B cell (primary cell): ENCODE measurements around the gene S100A1. TPM values are rescaled to one million over a fixed set of nuclear protein-coding genes. Genes with fewer than 3 reads are reported as not detected.

Experiments
- ATAC-seq: fragments of 200-7000 bp; cut with Tn5 transposase; one replicate; pipeline ENCODE4 v1.10.0; 2021; ENCODE audit warnings: low read depth, mild to moderate bottlenecking, moderate number of reproducible peaks, moderate library complexity
- CTCF ChIA-PET: fragments of 350-600 bp; sonication (Branson Sonifier 250); formaldehyde crosslinking; loops from one replicate; lab custom pipeline; 2021; ENCODE audit warnings: antibody characterized with exemption, inconsistent platforms; lab: Charles Lee
- POLR2A ChIA-PET: fragments of 350-600 bp; sonication (Branson Sonifier 250); formaldehyde crosslinking; loops from one replicate; lab custom pipeline; 2021; ENCODE audit warnings: antibody characterized with exemption; lab: Charles Lee
- DNase-seq: peaks from one replicate; pipeline ENCODE4 v3.0.0; 2013
- H2AFZ ChIP-seq: 2 replicates; pipeline ENCODE4 v1.6.1; 2012; ENCODE audit warnings: mild to moderate bottlenecking, low read depth, low read length; ENCODE audit not compliant: insufficient read depth, poor library complexity, severe bottlenecking
- H3K27ac ChIP-seq, 2 donors: 1 replicate in 1 of 2; 2 replicates in 1 of 2; pipeline ENCODE4 v1.5.1; 2012 to 2013; ENCODE audit warnings: low read length in 2 of 2, mild to moderate bottlenecking in 2 of 2, moderate library complexity in 1 of 2
- H3K27me3 ChIP-seq, 4 experiments: fragments of 200-600 bp in 1 of 4; sonication (generic) in 1 of 4; replicated peaks in 1 of 4; 1 replicate in 2 of 4; 2 replicates in 2 of 4; pipeline versions ENCODE4 v1.6.1 to v1.7.0; 2013 to 2016; ENCODE audit warnings: low read length in 3 of 4, mild to moderate bottlenecking in 2 of 4, mixed read lengths in 1 of 4, moderate library complexity in 1 of 4; ENCODE audit not compliant: insufficient read depth in 4 of 4, control insufficient read depth in 3 of 4; ENCODE audit errors: control extremely low read depth in 1 of 4
- H3K36me3 ChIP-seq, 2 experiments: replicated peaks in 1 of 2; 1 replicate in 1 of 2; 2 replicates in 1 of 2; pipeline versions ENCODE4 v1.6.1 to v1.7.1; 2013; ENCODE audit warnings: low read length in 1 of 2; ENCODE audit not compliant: insufficient read depth in 2 of 2, control insufficient read depth in 1 of 2; ENCODE audit errors: control extremely low read depth in 1 of 2, extremely low read depth in 1 of 2
- H3K4me1 ChIP-seq, 2 donors: fragments of 200-600 bp in 1 of 2; sonication (generic) in 1 of 2; 1 replicate in 1 of 2; 2 replicates in 1 of 2; pipeline versions ENCODE4 v1.5.1 to v1.6.1; 2013 to 2017; ENCODE audit warnings: low read length in 2 of 2; ENCODE audit not compliant: control insufficient read depth in 2 of 2, insufficient read depth in 2 of 2
- H3K4me2 ChIP-seq: replicated peaks from 2 replicates; pipeline ENCODE3; 2012; ENCODE audit warnings: mild to moderate bottlenecking, low read depth, low read length; ENCODE audit not compliant: poor library complexity, severe bottlenecking
- H3K4me3 ChIP-seq, 5 experiments: fragments of 200-600 bp in 1 of 5; sonication (generic) in 1 of 5; 1 replicate in 3 of 5; 2 replicates in 2 of 5; pipeline versions ENCODE4 v1.5.1 to v1.7.0; 2011 to 2016; ENCODE audit warnings: low read length in 4 of 5, mild to moderate bottlenecking in 4 of 5, low read depth in 2 of 5, control low read depth in 1 of 5, moderate library complexity in 1 of 5; ENCODE audit not compliant: insufficient read depth in 1 of 5; ENCODE audit errors: control extremely low read depth in 1 of 5, extremely low read depth in 1 of 5
- H3K79me2 ChIP-seq: fragments of 200-600 bp; sonication (generic); one replicate; pipeline ENCODE4 v1.6.0; 2016; ENCODE audit warnings: low read length; ENCODE audit not compliant: control insufficient read depth, insufficient read depth
- H3K9ac ChIP-seq: fragments of 200-600 bp; sonication (generic); 2 replicates; pipeline ENCODE4 v1.6.1; 2017; ENCODE audit warnings: mild to moderate bottlenecking, low read length, moderate library complexity
- H3K9me3 ChIP-seq, 3 donors: one replicate each; pipeline versions ENCODE4 v1.6.1 to v1.7.1; 2013; ENCODE audit warnings: low read length in 2 of 3; ENCODE audit not compliant: control insufficient read depth in 2 of 3, insufficient read depth in 1 of 3; ENCODE audit errors: control extremely low read depth in 1 of 3
- H4K20me1 ChIP-seq: 2 replicates; pipeline ENCODE4 v1.6.0; 2012; ENCODE audit warnings: mild to moderate bottlenecking, low read length; ENCODE audit not compliant: insufficient read depth, control insufficient read depth, poor library complexity, severe bottlenecking
- H3K27ac Mint-ChIP-seq: one replicate; pipeline ENCODE4 v1.8.0; 2021; ENCODE audit warnings: mixed read lengths
- H3K27me3 Mint-ChIP-seq: one replicate; pipeline ENCODE4 v1.8.0; 2021; ENCODE audit warnings: mixed read lengths
- H3K4me1 Mint-ChIP-seq: one replicate; pipeline ENCODE4 v1.8.0; 2021; ENCODE audit warnings: mixed read lengths
- H3K4me3 Mint-ChIP-seq: one replicate; pipeline ENCODE4 v1.8.0; 2021; ENCODE audit warnings: mixed read lengths
- H3K9me3 Mint-ChIP-seq: one replicate; pipeline ENCODE4 v1.8.0; 2022; ENCODE audit warnings: mixed read lengths; ENCODE audit not compliant: insufficient read depth
- CTCF ChIP-seq: fragments of 200-600 bp; IDR thresholded peaks from one replicate; pipeline ENCODE4 v1.8.0; 2022; ENCODE audit warnings: antibody characterized with exemption, mild to moderate bottlenecking
- EZH2 ChIP-seq: IDR thresholded peaks from 2 replicates; pipeline ENCODE4 v1.6.1; 2012; ENCODE audit warnings: borderline replicate concordance, low read depth, mild to moderate bottlenecking, moderate library complexity, low read length; ENCODE audit not compliant: insufficient read depth, poor library complexity, severe bottlenecking
- WGBS: methylation state at CpG from one replicate; pipeline ENCODE4 v1.1.5; 2013; ENCODE audit warnings: missing lambda C conversion rate; ENCODE audit not compliant: insufficient coverage; 5-methylcytosine and 5-hydroxymethylcytosine counted together
- intact Hi-C: fragments of 100-400 bp; cut with micrococcal nuclease; formaldehyde crosslinking; loops from one replicate; pipeline ENCODE4 v1.10.0; 2022
- polyA plus RNA-seq: library from polyadenylated mRNA; depleted of rRNA; stranded (reverse); fragments of >200 nt; gene quantifications from 2 replicates; pipeline ENCODE4 v1.2.3, GENCODE V29; 2012
- total RNA-seq, 2 donors: library from RNA; stranded (reverse); fragments of 120-200 nt in 1 of 2; gene quantifications; 1 replicate in 1 of 2; 2 replicates in 1 of 2; pipeline versions ENCODE4 v1.2.3 to v1.2.4, GENCODE V29; 2013 to 2022

Gene S100A1
- total and polyA plus RNA-seq, 2 donors (not counting 1 experiment from before 2014, with no cell fraction given): not detected

GRCh38 chr1:153659175-153659534 lies 30.9 kb downstream of the S100A1 start:
- WGBS: 54% methylated on average over 8 of the region's 8 CpGs
- peak overlapping the region; percentile 85 for H3K4me2 ChIP-seq
- Mint-ChIP-seq H3K9me3 (no peaks in the 10 kb centered on the region), H3K27ac (peak overlapping the region; percentile 91), H3K4me1 (peaks cover 12% of the 10 kb centered on the region), H3K27me3 (no peaks in the 10 kb centered on the region), H3K4me3 (peak overlapping the region; percentile 96)
- peaks cover 20% of the 10 kb centered on the region for H3K79me2 ChIP-seq
- peak overlapping the region; percentile 91 for H3K9ac ChIP-seq
- intact Hi-C loops: loop anchor here (5.0 kb wide), 1 partner anchor 333 kb away; the partner anchor contains the start of gene RPS27
- CTCF ChIA-PET: interaction anchor here (0.7 to 1.8 kb wide), 4 partner anchors 13 to 666 kb away, joined by 3 to 9 read pairs (median 4); partner anchors contain the start of gene ATP8B2
- H3K4me1 ChIP-seq: peaks cover 5 to 15% of the 10 kb centered on the region in 2 donors
- no peak for DNase-seq
- H3K9me3 ChIP-seq: no peaks in the 10 kb centered on the region
- peaks cover 7 to 36% of the 10 kb centered on the region in 2 experiments for H3K36me3 ChIP-seq
- H3K27ac ChIP-seq: peak overlapping the region; percentile 68 to 83
- H3K27me3 ChIP-seq: no peaks in the 10 kb centered on the region
- POLR2A ChIA-PET: interaction anchor here (0.6 to 2.1 kb wide), 7 partner anchors 10 to 329 kb away, joined by 3 to 8 read pairs (median 5); partner anchors contain the start of genes CHTOP, ILF2 and INTS3
- ATAC-seq: no peak
- no peak for TF ChIP-seq CTCF
- TF ChIP-seq EZH2: no peak
- no peaks in the 10 kb centered on the region for H4K20me1 ChIP-seq
- peak overlapping the region; percentile 77 to 87 (median 82) for H3K4me3 ChIP-seq
- peak overlapping the region; percentile 96 for H2AFZ ChIP-seq

- POLR2A ChIA-PET: interaction anchor here (0.7 to 2.1 kb wide), 4 partner anchors 9 to 124 kb away, joined by 4 to 8 read pairs (median 6); partner anchors contain the start of genes CHTOP and S100A1
- Histone ChIP-seq H3K79me2 (peaks cover 20% of the 10 kb centered on the region), H3K27me3 (no peaks in the 10 kb centered on the region), H3K4me2 (peak overlapping the region; percentile 85), H3K36me3 (peaks cover 9 to 41% of the 10 kb centered on the region in 2 experiments), H4K20me1 (no peaks in the 10 kb centered on the region), H2AFZ (no peak overlapping the region), H3K9ac (no peak overlapping the region), H3K4me1 (peaks cover 5 to 15% of the 10 kb centered on the region in 2 donors), H3K27ac (no peak overlapping the region), H3K4me3 (peak overlapping the region in 2 of 5 experiments; percentile 87), H3K9me3 (no peaks in the 10 kb centered on the region)
- Mint-ChIP-seq H3K27ac (peak overlapping the region; percentile 91), H3K27me3 (no peaks in the 10 kb centered on the region), H3K4me1 (peaks cover 12% of the 10 kb centered on the region), H3K4me3 (peak overlapping the region; percentile 96), H3K9me3 (no peaks in the 10 kb centered on the region)
- CTCF ChIA-PET: interaction anchor here (0.7 to 1.8 kb wide), 4 partner anchors 12 to 545 kb away, joined by 3 to 9 read pairs (median 4); no protein-coding TSS in a partner anchor
- no CpG with 5 or more reads among the region's 9 CpGs for WGBS
- no peak for DNase-seq
- ATAC-seq: no peak
- intact Hi-C loops: loop anchor here (5.0 kb wide), 1 partner anchor 333 kb away; the partner anchor contains the start of gene RPS27
- TF ChIP-seq EZH2 (no peak), CTCF (no peak)
These were observed 31.4 kb downstream of the S100A1 start for GRCh38 chr1:153659656-153660055.
